ENCODE results near the gene IL1RAPL2. TPM values are rescaled to one million over a fixed set of nuclear protein-coding genes. Genes with fewer than 3 reads are reported as not detected.
"Not testable (repeated sequence)": the region's sequence is repeated elsewhere in the genome, so short reads cannot be mapped to it uniquely, and the experiment has no call there.

IL1RAPL2 gene
- total RNA-seq, 4 donors from 2014 or later, result not detected

GRCh38 chrX:105006996-105007395 lies 441.0 kb downstream of the IL1RAPL2 start:
- Histone ChIP-seq H3K27me3 (no peaks in the 10 kb centered on the region), H3K27ac (no peak overlapping the region), H3K9me3 (no peaks in the 10 kb centered on the region), H3K36me3 (no peaks in the 10 kb centered on the region), H3K4me3 (replicated peaks in 1 of 3) (no peak overlapping the region), H3K4me1 (no peaks in the 10 kb centered on the region)
- TF ChIP-seq CTCF (IDR thresholded peaks at IDR 0.05), result no peak
- TF ChIP-seq POLR2A (IDR thresholded peaks at IDR 0.05), result no peak
- no peak for DNase-seq
- intact Hi-C loops (cut with DNase I), result no loop called here

- intact Hi-C loops (cut with DNase I), result no loop called here
These were observed 447.7 kb downstream of the IL1RAPL2 start for GRCh38 chrX:105013719-105014118.

GRCh38 chrX:105017641-105018040 lies 451.6 kb downstream of the IL1RAPL2 start:
- 55 to 77% methylated on average over 2 of the region's 2 CpGs for WGBS, 2 donors
- Histone ChIP-seq H3K27me3 (no peaks in the 10 kb centered on the region), H3K4me1 (no peaks in the 10 kb centered on the region), H3K4me3 (replicated peaks in 1 of 3) (no peak overlapping the region), H3K9me3 (no peaks in the 10 kb centered on the region), H3K36me3 (no peaks in the 10 kb centered on the region), H3K27ac (no peak overlapping the region)
- intact Hi-C loops (cut with DNase I), result no loop called here
- DNase-seq, result no peak
- TF ChIP-seq POLR2A (IDR thresholded peaks at IDR 0.05), result no peak
- no peak for TF ChIP-seq CTCF (IDR thresholded peaks at IDR 0.05)

More at GRCh38 chrX:105013719-105014118, 447.7 kb downstream of the IL1RAPL2 start:
- 98% methylated on average over 2 of the region's 2 CpGs for WGBS, 2 donors
- Histone ChIP-seq H3K4me1 (no peaks in the 10 kb centered on the region), H3K36me3 (no peaks in the 10 kb centered on the region), H3K27me3 (no peaks in the 10 kb centered on the region), H3K9me3 (no peaks in the 10 kb centered on the region), H3K27ac (no peak overlapping the region), H3K4me3 (replicated peaks in 1 of 3) (no peak overlapping the region)
- no peak for DNase-seq
- no peak for TF ChIP-seq CTCF (IDR thresholded peaks at IDR 0.05)
- TF ChIP-seq POLR2A (IDR thresholded peaks at IDR 0.05), result no peak

GRCh38 chrX:105018865-105019264 lies 452.9 kb downstream of the IL1RAPL2 start:
- no peaks in the 10 kb centered on the region for H3K4me1 ChIP-seq
- no peak overlapping the region for H3K27ac ChIP-seq
- intact Hi-C loops (cut with DNase I), result no loop called here
- TF ChIP-seq CTCF (IDR thresholded peaks at IDR 0.05), result no peak
- TF ChIP-seq POLR2A (IDR thresholded peaks at IDR 0.05), result no peak
- H3K9me3 ChIP-seq, result no peaks in the 10 kb centered on the region
- no peaks in the 10 kb centered on the region for H3K27me3 ChIP-seq
- no peak for DNase-seq
- H3K36me3 ChIP-seq, result no peaks in the 10 kb centered on the region
- no peak overlapping the region for H3K4me3 ChIP-seq (replicated peaks in 1 of 3)
- 76 to 81% methylated on average over 1 of the region's 1 CpG for WGBS, 2 donors

- intact Hi-C loops (cut with DNase I); H3K4me3 ChIP-seq (replicated peaks in 1 of 3); H3K36me3 ChIP-seq; DNase-seq; H3K9me3 ChIP-seq; H3K27ac ChIP-seq; H3K27me3 ChIP-seq; H3K4me1 ChIP-seq: not testable (repeated sequence)
- 60 to 80% methylated on average over 3 of the region's 3 CpGs for WGBS, 2 donors
These were observed 463.0 kb downstream of the IL1RAPL2 start for GRCh38 chrX:105028962-105029361.

Data from thyroid gland (tissue), 4 donors.